Uterus (tissue), 2 donors: ENCODE results near the gene SLC25A30.

Experiments
- CTCF ChIP-seq, 4 experiments: fragments of 200-600 bp in 2 of 4; fragments of 450-650 bp in 2 of 4; sonication (generic) in 2 of 4; IDR thresholded peaks; one replicate each; pipeline ENCODE4 v1.5.1; 2016 to 2019; ENCODE audit warnings: antibody characterized with exemption in 4 of 4, mild to moderate bottlenecking in 2 of 4, moderate library complexity in 1 of 4
- POLR2A ChIP-seq, 2 donors: fragments of 450-650 bp; IDR thresholded peaks; one replicate each; pipeline ENCODE4 v1.6.1; 2016; ENCODE audit warnings: antibody characterized with exemption in 2 of 2, mild to moderate bottlenecking in 1 of 2, moderate library complexity in 1 of 2

GRCh38 chr13:45365558-45365885 lies 52.7 kb downstream of the SLC25A30 start:
- no peak for TF ChIP-seq POLR2A (IDR thresholded peaks at IDR 0.05)
- no peak for TF ChIP-seq CTCF (IDR thresholded peaks at IDR 0.05)
